ENCODE results near the gene ZSCAN2.

ZSCAN2 gene

GRCh38 chr15:84598250-84598649 lies 2.6 kb upstream of the ZSCAN2 start:
- no peak for DNase-seq (ENCODE audit: low read depth in 3 of 3)

- no peak for DNase-seq (ENCODE audit: low read depth in 3 of 3)
These were observed 1.8 kb upstream of the ZSCAN2 start for GRCh38 chr15:84598993-84599392.

GRCh38 chr15:84599906-84600305 lies 903 bp upstream of the ZSCAN2 start:
- no peak for DNase-seq (ENCODE audit: low read depth in 3 of 3)

- DNase-seq (ENCODE audit: low read depth in 3 of 3) = peak; percentile 30 to 64 (median 31)
These were observed 500 bp upstream of the ZSCAN2 start for GRCh38 chr15:84600331-84600686.

GRCh38 chr15:84601555-84601838 lies 688 bp downstream of the ZSCAN2 start:
- no peak for DNase-seq (ENCODE audit: low read depth in 3 of 3)

GRCh38 chr15:84603630-84604379 lies 3.0 kb downstream of the ZSCAN2 start:
- no peak for DNase-seq (ENCODE audit: low read depth in 3 of 3)

- DNase-seq (ENCODE audit: low read depth in 3 of 3) = peak; percentile 13 to 61 (median 49)
These were observed 4.2 kb downstream of the ZSCAN2 start for GRCh38 chr15:84604826-84605553.

GRCh38 chr15:84605554-84605882 lies 4.7 kb downstream of the ZSCAN2 start:
- no peak for DNase-seq (ENCODE audit: low read depth in 3 of 3)

- no peak for DNase-seq (ENCODE audit: low read depth in 3 of 3)
These were observed 5.9 kb downstream of the ZSCAN2 start for GRCh38 chr15:84606653-84607120.

- DNase-seq (ENCODE audit: low read depth in 3 of 3) = no peak
These were observed 8.0 kb downstream of the ZSCAN2 start for GRCh38 chr15:84608707-84609284.

- no peak for DNase-seq (ENCODE audit: low read depth in 3 of 3)
These were observed 9.2 kb downstream of the ZSCAN2 start for GRCh38 chr15:84609818-84610525.

- DNase-seq (ENCODE audit: low read depth in 3 of 3) = no peak
These were observed 10.8 kb downstream of the ZSCAN2 start for GRCh38 chr15:84611631-84612030.

GRCh38 chr15:84616235-84616634 lies 15.4 kb downstream of the ZSCAN2 start:
- no peak for DNase-seq (ENCODE audit: low read depth in 3 of 3)

GRCh38 chr15:84620626-84621025 lies 19.8 kb downstream of the ZSCAN2 start:
- DNase-seq (ENCODE audit: low read depth in 3 of 3) = no peak

- DNase-seq (ENCODE audit: low read depth in 3 of 3) = no peak
These were observed 20.7 kb downstream of the ZSCAN2 start for GRCh38 chr15:84621358-84621979.

GRCh38 chr15:84624359-84624758 lies 23.6 kb downstream of the ZSCAN2 start:
- DNase-seq (ENCODE audit: low read depth in 3 of 3) = no peak

- no peak for DNase-seq (ENCODE audit: low read depth in 3 of 3)
These were observed 24.3 kb downstream of the ZSCAN2 start for GRCh38 chr15:84625123-84625522.

- DNase-seq (ENCODE audit: low read depth in 3 of 3) = no peak
These were observed 28.2 kb downstream of the ZSCAN2 start for GRCh38 chr15:84629033-84629432.

GRCh38 chr15:84631706-84632272 lies 31.0 kb downstream of the ZSCAN2 start:
- no peak for DNase-seq (ENCODE audit: low read depth in 3 of 3)

- peak; percentile 45 to 68 (median 47) for DNase-seq (ENCODE audit: low read depth in 3 of 3)
These were observed 32.8 kb downstream of the ZSCAN2 start for GRCh38 chr15:84633311-84634227.
